ENCODE results near the gene TFF3.

DNA sequence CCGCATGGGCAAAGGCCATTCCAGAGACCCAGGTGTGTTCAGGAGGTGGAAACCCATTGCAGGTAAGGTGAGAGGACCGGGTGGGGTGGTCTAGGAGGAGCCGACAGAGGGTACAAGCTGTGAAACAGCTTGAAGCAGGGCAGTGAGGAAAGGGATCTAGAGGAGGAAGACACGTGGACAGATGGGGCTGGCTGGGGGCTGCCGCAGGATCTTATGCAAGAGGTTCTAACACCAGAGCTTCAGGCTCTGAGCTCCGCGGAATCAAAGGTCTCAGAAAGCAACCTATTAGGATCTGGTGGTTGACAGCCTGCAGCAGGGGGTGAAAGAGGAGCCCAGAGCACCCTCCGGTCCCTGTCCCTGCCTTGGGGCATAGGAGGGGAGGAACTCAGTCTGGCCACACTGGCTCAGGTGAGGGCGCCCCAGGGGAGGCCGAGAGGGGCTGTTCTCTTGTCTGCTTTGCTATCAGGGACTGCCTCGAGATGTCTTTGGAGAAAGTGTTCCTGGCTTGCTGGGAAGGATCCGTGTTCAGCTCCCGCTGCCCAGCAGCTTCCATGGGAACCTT lies 49.2 kb upstream of the TFF3 start:
- TF ChIP-seq, protein P1, sequence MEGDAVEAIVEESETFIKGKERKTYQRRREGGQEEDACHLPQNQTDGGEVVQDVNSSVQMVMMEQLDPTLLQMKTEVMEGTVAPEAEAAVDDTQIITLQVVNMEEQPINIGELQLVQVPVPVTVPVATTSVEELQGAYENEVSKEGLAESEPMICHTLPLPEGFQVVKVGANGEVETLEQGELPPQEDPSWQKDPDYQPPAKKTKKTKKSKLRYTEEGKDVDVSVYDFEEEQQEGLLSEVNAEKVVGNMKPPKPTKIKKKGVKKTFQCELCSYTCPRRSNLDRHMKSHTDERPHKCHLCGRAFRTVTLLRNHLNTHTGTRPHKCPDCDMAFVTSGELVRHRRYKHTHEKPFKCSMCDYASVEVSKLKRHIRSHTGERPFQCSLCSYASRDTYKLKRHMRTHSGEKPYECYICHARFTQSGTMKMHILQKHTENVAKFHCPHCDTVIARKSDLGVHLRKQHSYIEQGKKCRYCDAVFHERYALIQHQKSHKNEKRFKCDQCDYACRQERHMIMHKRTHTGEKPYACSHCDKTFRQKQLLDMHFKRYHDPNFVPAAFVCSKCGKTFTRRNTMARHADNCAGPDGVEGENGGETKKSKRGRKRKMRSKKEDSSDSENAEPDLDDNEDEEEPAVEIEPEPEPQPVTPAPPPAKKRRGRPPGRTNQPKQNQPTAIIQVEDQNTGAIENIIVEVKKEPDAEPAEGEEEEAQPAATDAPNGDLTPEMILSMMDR (conservative IDR thresholded peaks at IDR 0.05 in 1 of 2, IDR thresholded peaks at IDR 0.05 in 1 of 2; ENCODE audit: extremely low read depth in 1 of 2, insufficient read depth in 1 of 2, low read depth in 1 of 2, low read length in 2 of 2), result no peak
- TF ChIP-seq EZH2 (IDR thresholded peaks at IDR 0.05; ENCODE audit: borderline replicate concordance, low read length), result no peak

Measured in mammary epithelial cell (primary cell).